Gastrocnemius medialis (tissue), 4 donors: ENCODE data around the gene TAF1C. TPM values are rescaled to one million over a fixed set of nuclear protein-coding genes. Genes with fewer than 3 reads are reported as not detected.

Source experiments
- ATAC-seq, 2 donors: fragments of 150-250 bp; one replicate each; pipeline ENCODE4 v1.9.1; 2016
- DNase-seq, 2 donors: peaks; one replicate each; pipeline ENCODE4 v3.0.0-alpha.2; 2019
- H3K27ac ChIP-seq, 4 donors: fragments of 200-600 bp; sonication (generic); 1 replicate in 1 of 4; 2 replicates in 3 of 4; pipeline ENCODE4 v1.5.1; 2016 to 2018; ENCODE audit warnings: mild to moderate bottlenecking in 2 of 4, moderate library complexity in 1 of 4
- H3K27me3 ChIP-seq, 3 donors: fragments of 200-600 bp; sonication (generic) in 2 of 3; 1 replicate in 1 of 3; 2 replicates in 2 of 3; pipeline versions ENCODE4 v1.5.1 to v1.6.0; 2016 to 2019; ENCODE audit warnings: mild to moderate bottlenecking in 1 of 3, moderate library complexity in 1 of 3
- H3K36me3 ChIP-seq, 2 donors: fragments of 200-600 bp; sonication (generic) in 1 of 2; one replicate each; pipeline ENCODE4 v1.5.1; 2017 to 2018
- H3K4me1 ChIP-seq, 2 donors: fragments of 200-600 bp; sonication (generic) in 1 of 2; one replicate each; pipeline ENCODE4 v1.5.1; 2016 to 2017; ENCODE audit warnings: mild to moderate bottlenecking in 2 of 2
- H3K4me3 ChIP-seq, 4 donors: fragments of 200-600 bp; sonication (generic) in 3 of 4; 1 replicate in 1 of 4; 2 replicates in 3 of 4; pipeline ENCODE4 v1.5.1; 2016 to 2019; ENCODE audit warnings: mild to moderate bottlenecking in 2 of 4
- H3K9me3 ChIP-seq, 3 donors: fragments of 200-600 bp; sonication (generic) in 2 of 3; 1 replicate in 1 of 3; 2 replicates in 2 of 3; pipeline ENCODE4 v1.5.1; 2016 to 2019
- POLR2A ChIP-seq, 2 donors: fragments of 450-650 bp; IDR thresholded peaks; one replicate each; pipeline ENCODE4 v1.6.1; 2017; ENCODE audit warnings: antibody characterized with exemption in 2 of 2, mild to moderate bottlenecking in 2 of 2, moderate library complexity in 2 of 2
- in situ Hi-C, 4 donors: fragments of 200-750 bp; cut with MboI; loops; one replicate each; pipeline versions ENCODE4 v1.15.0 to v1.8.0; 2017; ENCODE audit warnings: low sequenced_read_pairs in 4 of 4
- intact Hi-C: fragments of 100-400 bp; cut with DNase I; formaldehyde crosslinking; loops from one replicate; pipeline ENCODE4 v1.15.1; 2023; ENCODE audit warnings: low total_unique reads
- total RNA-seq, 4 donors: library from RNA; depleted of rRNA; stranded (reverse); fragments of >200 nt; gene quantifications; one replicate each; pipeline versions ENCODE4 v1.1.0 to v1.2.3, GENCODE V29; 2016
- TF ChIP-seq, protein P1 (sequence below), 5 experiments: fragments of 450-650 bp in 3 of 5; fragments of 200-600 bp in 2 of 5; sonication (generic) in 2 of 5; IDR thresholded peaks in 4 of 5; conservative IDR thresholded peaks in 1 of 5; 1 replicate in 4 of 5; 2 replicates in 1 of 5; pipeline ENCODE4 v1.5.1; 2016 to 2019; ENCODE audit warnings: antibody characterized with exemption in 5 of 5, mild to moderate bottlenecking in 3 of 5, moderate library complexity in 3 of 5

The TAF1C gene
- total RNA-seq, 4 donors from 2014 or later = 6.8 to 35.5 (median 12.3) TPM

DNA sequence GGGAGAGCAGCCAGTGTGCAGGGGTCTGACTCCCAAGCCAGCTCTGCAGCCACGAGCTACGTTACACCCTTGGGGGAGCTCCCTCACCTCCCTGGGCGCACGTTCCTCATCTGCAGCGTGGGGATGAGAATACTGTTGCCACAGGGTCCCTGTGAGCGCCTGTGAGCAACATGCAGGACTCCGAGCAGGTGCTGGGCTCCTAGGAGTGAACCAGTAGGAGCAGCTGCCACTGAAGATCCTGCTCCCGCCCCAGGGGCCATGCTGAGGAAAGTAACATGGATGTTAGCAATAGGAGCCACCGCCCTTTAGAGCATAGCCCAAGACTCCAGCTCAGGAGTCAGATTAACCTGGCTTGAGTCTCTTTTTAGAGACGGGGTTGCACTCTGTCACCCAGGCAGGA lies 25.8 kb downstream of the TAF1C start:
- intact Hi-C loops (no loop called here), in situ Hi-C loops (loop anchor here in 1 of 4 donors (25.0 kb wide), 1 partner anchor 199 kb away; the partner anchor contains the start of genes NECAB2 and OSGIN1)
- Histone ChIP-seq H3K27ac (no peak overlapping the region), H3K36me3 (no peaks in the 10 kb centered on the region), H3K27me3 (peaks cover 0 to 11% (median 3%) of the 10 kb centered on the region in 3 donors), H3K9me3 (no peaks in the 10 kb centered on the region), H3K4me3 (no peak overlapping the region), H3K4me1 (no peaks in the 10 kb centered on the region)
- no peak for TF ChIP-seq POLR2A (IDR thresholded peaks at IDR 0.05)
- TF ChIP-seq, protein P1, sequence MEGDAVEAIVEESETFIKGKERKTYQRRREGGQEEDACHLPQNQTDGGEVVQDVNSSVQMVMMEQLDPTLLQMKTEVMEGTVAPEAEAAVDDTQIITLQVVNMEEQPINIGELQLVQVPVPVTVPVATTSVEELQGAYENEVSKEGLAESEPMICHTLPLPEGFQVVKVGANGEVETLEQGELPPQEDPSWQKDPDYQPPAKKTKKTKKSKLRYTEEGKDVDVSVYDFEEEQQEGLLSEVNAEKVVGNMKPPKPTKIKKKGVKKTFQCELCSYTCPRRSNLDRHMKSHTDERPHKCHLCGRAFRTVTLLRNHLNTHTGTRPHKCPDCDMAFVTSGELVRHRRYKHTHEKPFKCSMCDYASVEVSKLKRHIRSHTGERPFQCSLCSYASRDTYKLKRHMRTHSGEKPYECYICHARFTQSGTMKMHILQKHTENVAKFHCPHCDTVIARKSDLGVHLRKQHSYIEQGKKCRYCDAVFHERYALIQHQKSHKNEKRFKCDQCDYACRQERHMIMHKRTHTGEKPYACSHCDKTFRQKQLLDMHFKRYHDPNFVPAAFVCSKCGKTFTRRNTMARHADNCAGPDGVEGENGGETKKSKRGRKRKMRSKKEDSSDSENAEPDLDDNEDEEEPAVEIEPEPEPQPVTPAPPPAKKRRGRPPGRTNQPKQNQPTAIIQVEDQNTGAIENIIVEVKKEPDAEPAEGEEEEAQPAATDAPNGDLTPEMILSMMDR (IDR thresholded peaks at IDR 0.05 in 4 of 5, conservative IDR thresholded peaks at IDR 0.05 in 1 of 5) = no peak
- ATAC-seq = no peak
- DNase-seq = no peak

DNA sequence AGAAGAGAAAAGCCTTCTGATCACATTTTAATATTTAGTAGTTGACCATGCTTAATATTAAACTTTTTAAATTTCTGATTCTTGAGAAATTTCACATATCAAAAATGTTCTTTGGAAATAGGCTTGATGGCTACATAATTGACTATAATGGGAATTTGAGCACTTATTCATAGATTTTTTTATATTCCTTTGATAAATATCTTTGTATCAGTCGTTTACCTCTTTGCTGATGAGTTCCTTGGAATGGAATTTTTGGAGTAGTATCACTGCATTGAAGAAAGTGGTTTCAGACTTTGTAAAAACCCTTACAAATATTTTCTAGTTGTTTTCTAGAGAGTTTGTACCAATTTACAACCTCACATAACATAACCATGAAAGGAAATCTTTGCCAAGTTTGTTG lies 27.1 kb downstream of the TAF1C start:
- Histone ChIP-seq H3K27me3 (peaks cover 0 to 11% (median 3%) of the 10 kb centered on the region in 3 donors), H3K9me3 (no peaks in the 10 kb centered on the region), H3K4me3 (no peak overlapping the region), H3K36me3 (no peaks in the 10 kb centered on the region), H3K27ac (no peak overlapping the region), H3K4me1 (no peaks in the 10 kb centered on the region)
- intact Hi-C loops = no loop called here
- in situ Hi-C loops = loop anchor here in 1 of 4 donors (25.0 kb wide), 1 partner anchor 197 kb away; the partner anchor contains the start of genes NECAB2 and OSGIN1
- no peak for TF ChIP-seq POLR2A (IDR thresholded peaks at IDR 0.05)
- TF ChIP-seq, protein P1 (IDR thresholded peaks at IDR 0.05 in 4 of 5, conservative IDR thresholded peaks at IDR 0.05 in 1 of 5) = no peak
- no peak for DNase-seq
- no peak for ATAC-seq

DNA sequence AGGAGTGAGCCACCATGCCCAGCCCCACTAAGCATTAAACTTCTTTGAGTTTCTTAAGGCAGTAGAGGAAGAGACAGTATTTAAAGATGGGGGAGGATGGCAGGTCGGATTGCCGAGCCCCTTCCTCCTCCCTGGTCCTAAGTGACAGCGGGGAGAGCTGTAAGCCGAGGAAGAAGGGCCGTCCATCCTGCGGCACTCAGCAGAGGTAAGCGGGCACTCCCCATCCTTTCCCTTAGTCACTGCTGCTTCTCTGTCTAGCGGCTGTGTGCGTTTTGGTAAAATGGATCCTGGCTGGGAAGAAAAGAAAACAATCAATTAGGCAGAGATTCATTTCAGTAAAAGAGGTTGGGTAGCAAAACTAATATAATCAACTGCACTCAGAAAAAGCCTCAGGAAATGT lies 27.9 kb downstream of the TAF1C start:
- intact Hi-C loops = no loop called here
- DNase-seq (no peak), ATAC-seq (no peak)
- TF ChIP-seq, protein P1 (IDR thresholded peaks at IDR 0.05 in 4 of 5, conservative IDR thresholded peaks at IDR 0.05 in 1 of 5) = no peak
- TF ChIP-seq POLR2A (IDR thresholded peaks at IDR 0.05) = no peak
- in situ Hi-C loops = loop anchor here in 1 of 4 donors (25.0 kb wide), 1 partner anchor 197 kb away; the partner anchor contains the start of genes NECAB2 and OSGIN1
- no peaks in the 10 kb centered on the region for H3K9me3 ChIP-seq
- H3K4me1 ChIP-seq = no peaks in the 10 kb centered on the region
- no peaks in the 10 kb centered on the region for H3K36me3 ChIP-seq
- H3K4me3 ChIP-seq = no peak overlapping the region
- peaks cover 0 to 11% (median 3%) of the 10 kb centered on the region in 3 donors for H3K27me3 ChIP-seq
- H3K27ac ChIP-seq = no peak overlapping the region

DNA sequence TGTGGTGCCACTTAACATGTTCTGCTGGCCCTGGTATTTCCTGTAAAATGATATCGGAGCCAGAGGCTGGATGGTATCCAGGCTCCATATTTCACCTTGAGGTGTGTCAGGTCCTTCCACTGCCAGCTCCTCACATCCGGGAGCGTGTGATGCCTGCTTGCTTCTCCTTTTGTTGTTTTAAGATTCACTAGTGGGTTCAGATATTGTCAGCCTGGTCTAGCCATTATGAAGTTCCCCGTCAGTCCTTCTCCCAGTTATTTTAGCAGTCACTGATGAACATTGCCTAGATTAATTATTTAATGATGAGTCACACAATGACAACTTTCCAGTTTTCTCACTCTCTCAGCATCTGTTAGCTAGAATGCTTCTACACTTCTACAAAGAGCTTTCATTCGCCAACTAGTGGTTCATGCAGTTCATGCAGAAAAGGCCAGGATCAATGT lies 30.5 kb downstream of the TAF1C start:
- intact Hi-C loops = no loop called here
- TF ChIP-seq POLR2A (IDR thresholded peaks at IDR 0.05) = no peak
- TF ChIP-seq, protein P1 (IDR thresholded peaks at IDR 0.05 in 4 of 5, conservative IDR thresholded peaks at IDR 0.05 in 1 of 5) = no peak
- Histone ChIP-seq H3K27ac (no peak overlapping the region), H3K4me1 (no peaks in the 10 kb centered on the region), H3K36me3 (no peaks in the 10 kb centered on the region), H3K4me3 (no peak overlapping the region), H3K9me3 (no peaks in the 10 kb centered on the region), H3K27me3 (peaks cover 0 to 11% (median 3%) of the 10 kb centered on the region in 3 donors)
- no peak for DNase-seq
- in situ Hi-C loops = loop anchor here in 1 of 4 donors (25.0 kb wide), 1 partner anchor 194 kb away; the partner anchor contains the start of genes NECAB2 and OSGIN1
- no peak for ATAC-seq
